NCI-H524 treated with DMSO at 0.1 percent for 48 hours (cell line): ENCODE results near the gene CGB7.
"Not testable (repeated sequence)": the region's sequence is repeated elsewhere in the genome, so short reads cannot be mapped to it uniquely, and the experiment has no call there.

Experiments used
- DNase-seq: peaks from one replicate; lab custom pipeline; 2025; lab: John Stamatoyannopoulos, UW

The CGB7 gene

DNA sequence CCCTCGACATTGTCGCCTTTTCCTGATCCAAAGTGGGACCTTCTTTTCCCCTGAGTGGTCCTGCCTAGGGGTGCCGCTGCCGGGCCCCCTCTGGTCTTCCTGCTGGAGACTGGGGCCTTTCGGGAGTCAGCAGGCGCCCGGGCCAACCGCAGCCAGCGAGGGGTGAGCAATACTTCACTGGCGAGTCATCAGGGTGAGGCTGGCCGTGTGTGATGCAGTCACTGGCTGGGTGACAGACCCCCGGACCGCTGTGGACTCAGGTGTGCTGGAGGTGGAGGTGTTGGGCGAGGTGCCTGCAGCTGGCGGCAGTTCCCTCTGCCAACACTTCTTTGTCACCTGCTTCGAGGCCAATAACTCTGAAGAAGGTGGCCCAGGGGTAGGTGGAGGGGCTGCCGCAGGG, 15.4 kb downstream of the CGB7 start:
- no peak for DNase-seq

GRCh38 chr19:49039736-49040135, 17.8 kb downstream of the CGB7 start:
- DNase-seq: not testable (repeated sequence)

DNA sequence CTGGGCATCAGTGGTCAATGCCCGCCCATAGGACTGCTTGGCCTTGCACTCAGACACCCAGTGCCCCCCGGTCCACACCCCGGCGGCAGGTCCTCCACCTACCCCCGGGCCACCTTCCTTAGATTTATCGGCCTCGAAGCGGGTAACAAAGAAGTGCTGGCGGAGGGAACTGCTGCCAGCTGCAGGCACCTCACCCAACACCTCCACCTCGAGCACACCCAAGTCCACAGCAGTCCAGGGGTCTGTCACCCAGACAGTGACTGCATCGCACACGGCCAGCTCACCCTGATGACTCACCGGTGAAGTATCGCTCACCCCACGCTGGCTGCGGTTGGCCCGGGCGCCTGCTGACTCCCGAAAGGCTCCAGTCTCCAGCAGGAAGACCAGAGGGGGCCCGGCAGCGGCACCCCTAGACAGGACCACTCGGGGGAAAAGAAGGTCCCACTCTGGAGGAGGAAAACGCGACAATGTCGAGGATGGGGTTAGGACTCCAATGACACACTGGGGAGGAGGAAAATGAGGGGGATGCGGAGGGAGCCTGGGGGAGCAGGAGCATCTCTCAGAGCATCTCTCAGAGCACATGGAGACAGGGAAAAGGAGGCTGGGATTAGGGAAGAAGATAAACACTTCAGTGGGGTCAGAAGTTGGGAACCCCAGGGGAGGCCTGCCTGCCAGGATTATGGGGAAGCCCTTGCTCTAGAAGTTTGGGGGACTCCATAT, 18.8 kb downstream of the CGB7 start:
- not testable (repeated sequence) for DNase-seq

DNA sequence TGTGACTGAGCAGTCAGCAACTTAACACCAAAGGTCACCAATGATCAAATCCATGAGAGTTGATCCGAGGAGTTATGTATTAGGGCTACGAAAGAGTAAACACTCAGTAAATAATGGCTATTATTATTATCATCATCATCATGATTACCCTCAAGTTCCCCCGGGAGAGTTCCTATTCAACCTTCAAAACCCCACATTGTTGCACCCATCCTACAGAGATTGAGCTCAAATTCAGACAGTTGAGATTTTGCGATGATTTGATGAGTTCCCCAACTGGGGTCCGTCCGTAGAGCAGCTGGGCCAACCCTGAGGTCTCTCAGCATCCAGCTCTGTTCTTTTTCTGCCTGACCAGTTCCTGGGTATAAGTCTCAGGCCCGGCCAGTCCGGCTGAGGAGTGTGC, 19.4 kb downstream of the CGB7 start:
- DNase-seq: not testable (repeated sequence)

- not testable (repeated sequence) for DNase-seq
Observed at GRCh38 chr19:49036815-49037214, 20.7 kb downstream of the CGB7 start, which contains the start of gene CGB1. CGB1 (minus strand) TSS chr19:49036895; CDS start chr19:49036711, 184 bp downstream.

GRCh38 chr19:49031642-49032301, 25.8 kb downstream of the CGB7 start, which contains the start of gene CGB2:
CGB2 (plus strand) TSS chr19:49031890; CDS start chr19:49032096, 206 bp downstream.
- not testable (repeated sequence) for DNase-seq

GRCh38 chr19:49030323-49030722, 27.2 kb downstream of the CGB7 start:
- DNase-seq: not testable (repeated sequence)

DNA sequence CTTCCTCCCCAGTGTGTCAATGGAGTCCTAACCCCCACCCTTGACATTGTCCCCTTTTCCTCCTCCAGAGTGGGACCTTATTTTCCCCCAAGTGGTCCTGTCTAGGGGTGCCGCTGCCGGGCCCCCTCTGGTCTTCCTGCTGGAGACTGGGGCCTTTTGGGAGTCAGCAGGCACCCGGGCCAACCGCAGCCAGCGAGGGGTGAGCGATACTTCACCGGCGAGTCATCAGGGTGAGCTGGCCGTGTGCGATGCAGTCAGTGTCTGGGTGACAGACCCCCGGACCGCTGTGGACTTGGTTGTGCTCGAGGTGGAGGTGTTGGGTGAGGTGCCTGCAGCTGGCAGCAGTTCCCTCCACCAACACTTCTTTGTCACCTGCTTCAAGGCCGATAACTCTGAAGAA, 27.8 kb downstream of the CGB7 start:
- not testable (repeated sequence) for DNase-seq

DNA sequence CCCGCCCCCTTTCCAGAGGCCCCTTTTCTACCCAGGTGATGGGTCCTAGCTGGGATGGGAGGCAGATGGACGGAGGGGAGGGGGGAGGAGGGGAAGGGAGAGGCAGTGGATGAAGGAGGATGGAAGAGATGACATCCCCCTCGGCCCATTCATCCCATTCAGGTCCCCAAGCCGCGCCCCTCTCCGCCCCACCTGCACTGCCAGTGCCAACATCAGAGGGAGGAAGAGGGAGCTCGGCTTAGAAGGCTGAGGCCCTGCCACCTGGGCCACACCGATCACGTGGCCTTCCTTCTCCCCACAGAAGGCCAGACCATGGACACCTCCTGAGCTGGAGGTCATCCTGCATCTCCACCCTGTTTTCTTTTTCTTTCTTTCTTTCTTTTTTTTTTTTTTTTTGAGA, 28.9 kb downstream of the CGB7 start:
- DNase-seq: not testable (repeated sequence)

DNA sequence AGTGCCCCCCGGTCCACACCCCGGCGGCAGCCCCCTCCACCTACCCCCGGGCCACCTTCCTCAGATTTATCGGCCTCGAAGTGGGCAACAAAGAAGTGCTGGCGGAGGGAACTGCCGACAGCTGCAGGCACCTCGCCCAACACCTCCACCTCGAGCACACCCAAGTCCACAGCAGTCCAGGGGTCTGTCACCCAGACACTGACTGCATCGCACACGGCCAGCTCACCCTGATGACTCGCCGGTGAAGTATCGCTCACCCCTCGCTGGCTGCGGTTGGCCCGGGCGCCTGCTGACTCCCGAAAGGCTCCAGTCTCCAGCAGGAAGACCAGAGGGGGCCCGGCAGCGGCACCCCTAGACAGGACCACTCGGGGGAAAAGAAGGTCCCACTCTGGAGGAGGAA, 31.9 kb downstream of the CGB7 start:
- not testable (repeated sequence) for DNase-seq

DNA sequence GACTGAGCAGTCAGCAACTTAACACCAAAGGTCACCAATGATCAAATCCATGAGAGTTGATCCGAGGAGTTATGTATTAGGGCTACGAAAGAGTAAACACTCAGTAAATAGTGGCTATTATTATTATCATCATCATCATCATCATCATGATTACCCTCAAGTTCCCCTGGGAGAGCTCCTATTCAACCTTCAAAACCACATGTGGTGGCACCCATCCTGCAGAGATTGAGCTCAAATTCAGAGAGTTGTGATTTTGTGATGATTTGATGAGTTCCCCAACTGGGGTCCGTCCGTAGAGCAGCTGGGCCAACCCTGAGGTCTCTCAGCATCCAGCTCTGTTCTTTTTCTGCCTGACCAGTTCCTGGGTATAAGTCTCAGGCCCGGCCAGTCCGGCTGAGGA, 32.5 kb downstream of the CGB7 start:
- not testable (repeated sequence) for DNase-seq

DNA sequence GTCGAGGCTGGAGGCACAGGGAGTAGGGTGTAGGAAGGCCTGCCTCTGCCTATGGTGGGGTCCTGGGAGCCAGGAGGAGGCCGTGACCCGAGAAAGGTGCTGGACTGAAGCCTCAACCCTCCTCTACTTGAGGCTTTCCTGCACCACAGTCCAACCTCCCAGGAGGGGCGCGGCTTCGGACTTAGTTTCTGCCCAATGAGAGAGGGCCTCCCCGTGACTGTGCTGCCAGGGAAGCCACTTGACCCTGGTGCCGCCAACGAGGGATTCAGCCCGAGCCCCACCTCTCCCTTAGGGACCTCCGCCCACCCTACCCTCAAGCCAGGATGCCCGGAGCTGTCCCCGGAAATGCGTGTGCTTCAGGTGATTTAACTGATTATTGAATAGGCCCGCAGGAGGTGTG, 33.3 kb downstream of the CGB7 start, which contains the start of gene CGB3:
CGB3 (minus strand) TSS at position 101 of the 400 bp plus-strand sequence. CDS start 362 bp downstream, outside the sequence.
- not testable (repeated sequence) for DNase-seq

DNA sequence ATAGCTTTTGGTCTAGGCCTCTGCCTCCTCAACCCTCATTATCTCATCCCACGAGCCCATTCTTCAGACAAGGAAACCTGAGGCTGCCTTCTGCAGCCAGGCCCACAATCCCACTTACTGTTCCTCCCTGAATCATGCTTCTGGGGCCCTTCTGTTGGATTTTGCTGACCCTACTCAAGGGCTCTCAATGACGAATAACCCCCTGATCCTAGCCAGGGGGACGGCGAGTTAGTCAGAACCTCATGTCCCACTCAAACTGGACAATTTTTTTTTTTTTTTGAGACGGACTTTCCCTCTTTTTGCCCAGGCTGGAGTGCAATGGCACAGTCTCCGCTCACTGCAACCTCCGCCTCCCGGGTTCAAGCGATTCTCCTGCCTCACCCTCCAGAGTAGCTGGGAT, 35.4 kb downstream of the CGB7 start:
- DNase-seq: no peak

DNA sequence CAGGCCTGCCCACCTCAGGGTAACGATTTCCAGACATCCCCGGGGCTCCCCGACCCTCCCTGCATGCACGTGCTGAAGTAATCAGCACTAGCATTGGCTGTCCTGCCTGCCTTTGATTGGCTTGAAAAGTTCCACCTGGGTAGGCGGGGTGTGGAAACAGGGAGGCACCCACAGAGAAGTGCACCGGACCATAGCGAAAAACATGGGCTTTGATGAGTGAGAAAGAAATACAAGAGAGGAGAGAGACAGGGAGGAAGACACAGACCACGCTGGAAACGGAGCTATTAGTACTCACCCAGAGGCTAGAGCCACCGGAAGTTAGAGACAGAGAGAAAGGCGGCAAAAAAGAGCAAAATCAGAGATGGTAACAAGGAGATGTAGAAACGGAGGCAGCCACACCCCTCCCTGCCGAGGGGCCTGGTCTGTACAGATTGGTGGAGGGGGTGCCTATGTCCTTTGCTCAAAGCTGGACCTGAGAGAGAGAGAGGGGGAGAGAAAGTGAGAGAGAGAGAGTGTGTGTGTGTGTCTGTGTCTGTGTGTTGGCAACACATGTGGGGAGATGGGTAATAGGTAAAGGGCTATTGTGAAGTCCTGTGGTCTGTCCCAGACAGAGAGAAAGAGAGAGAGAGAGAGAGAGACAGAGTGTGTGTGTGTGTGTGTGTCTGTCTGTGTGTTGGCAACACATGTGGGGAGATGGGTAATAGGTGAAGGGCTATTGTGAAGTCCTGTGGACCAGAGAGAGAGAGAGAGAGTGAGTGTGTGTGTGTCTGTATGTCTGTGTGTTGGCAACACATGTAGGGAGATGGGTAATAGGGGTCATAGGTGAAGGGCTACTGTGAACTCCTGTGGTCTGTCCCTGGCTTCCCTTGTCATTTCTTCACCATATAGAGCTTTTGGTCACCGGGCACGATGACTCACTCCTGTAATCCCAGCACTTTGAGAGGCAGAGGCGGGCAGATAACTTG, 36.3 kb downstream of the CGB7 start:
- no peak for DNase-seq

- no peak for DNase-seq
Observed at GRCh38 chr19:49020342-49020741, 37.2 kb downstream of the CGB7 start.

DNA sequence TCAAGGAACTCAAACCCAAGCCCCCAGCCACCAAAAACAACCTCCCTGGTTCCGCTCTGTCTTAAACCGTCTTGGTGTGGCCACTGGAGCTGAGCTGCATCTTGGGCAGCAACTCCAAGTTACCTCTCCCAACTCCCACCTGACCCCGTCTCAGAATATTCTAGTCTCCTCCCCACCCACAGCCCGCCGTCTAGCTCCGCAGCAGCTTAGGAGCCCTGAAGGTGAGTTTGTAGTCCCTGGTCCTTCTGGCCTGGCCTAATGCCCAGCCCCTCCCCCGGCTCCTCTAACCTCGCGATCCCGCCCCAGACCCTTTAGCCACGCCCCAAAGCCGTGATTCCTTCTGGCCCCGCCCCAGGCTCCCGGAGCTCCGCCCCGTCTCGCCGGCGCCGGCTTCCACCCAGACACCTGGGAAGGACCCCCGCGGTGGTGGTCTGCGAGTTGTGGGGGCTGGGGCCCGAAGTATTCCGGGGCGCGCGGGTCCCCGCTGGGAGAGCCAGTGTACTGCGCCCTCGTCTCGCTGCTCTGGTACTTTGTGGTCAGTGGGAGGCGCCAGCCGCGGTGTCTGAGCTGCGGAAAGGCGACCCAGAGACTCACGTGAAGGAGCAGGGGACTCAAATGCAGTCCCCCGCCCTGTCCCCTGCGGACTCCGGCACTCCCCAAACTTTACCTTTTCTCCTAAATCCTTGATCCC, 38.2 kb downstream of the CGB7 start:
- no peak for DNase-seq

DNA sequence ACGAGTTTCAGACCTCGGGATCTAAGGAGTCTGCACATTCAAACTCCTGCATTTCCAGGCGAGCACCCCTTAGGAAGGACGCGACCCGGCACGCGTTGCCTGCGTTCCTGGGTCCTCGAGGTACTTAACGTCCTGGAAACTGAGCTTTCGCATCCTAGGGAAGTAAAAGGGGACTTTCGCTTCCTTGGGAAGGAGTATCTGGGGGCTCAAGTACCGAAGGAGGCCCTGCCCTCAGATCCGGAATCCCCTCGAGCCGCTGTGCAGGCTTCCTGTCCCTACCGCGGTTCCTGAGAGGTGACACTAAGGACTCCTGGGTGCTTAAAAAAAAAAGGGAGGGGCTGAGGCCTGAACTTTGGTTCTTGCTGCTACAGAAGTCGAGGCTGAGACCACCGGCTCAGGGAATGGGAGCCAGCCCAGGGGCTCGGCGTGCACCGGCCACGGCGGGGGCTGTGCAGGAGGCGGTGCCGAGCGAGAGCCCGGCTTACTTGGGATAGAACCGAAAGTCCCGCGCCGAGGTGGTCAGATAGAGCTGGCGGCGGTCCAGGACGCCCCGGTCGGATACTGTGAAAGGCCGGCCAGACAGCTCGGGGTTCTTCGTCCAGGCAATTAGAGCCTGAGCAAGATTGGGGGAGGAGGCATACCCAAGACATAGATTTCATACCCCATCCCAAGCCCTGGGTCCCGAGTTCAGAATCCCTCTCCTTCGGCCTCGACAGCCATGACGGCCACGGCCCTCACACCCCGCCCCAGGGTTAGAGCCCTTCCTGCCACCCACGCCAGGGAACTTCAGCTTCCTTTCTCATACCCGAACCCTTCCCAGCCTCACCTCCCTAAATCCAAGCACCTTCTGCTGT, 38.9 kb downstream of the CGB7 start:
- not testable (repeated sequence) for DNase-seq

DNA sequence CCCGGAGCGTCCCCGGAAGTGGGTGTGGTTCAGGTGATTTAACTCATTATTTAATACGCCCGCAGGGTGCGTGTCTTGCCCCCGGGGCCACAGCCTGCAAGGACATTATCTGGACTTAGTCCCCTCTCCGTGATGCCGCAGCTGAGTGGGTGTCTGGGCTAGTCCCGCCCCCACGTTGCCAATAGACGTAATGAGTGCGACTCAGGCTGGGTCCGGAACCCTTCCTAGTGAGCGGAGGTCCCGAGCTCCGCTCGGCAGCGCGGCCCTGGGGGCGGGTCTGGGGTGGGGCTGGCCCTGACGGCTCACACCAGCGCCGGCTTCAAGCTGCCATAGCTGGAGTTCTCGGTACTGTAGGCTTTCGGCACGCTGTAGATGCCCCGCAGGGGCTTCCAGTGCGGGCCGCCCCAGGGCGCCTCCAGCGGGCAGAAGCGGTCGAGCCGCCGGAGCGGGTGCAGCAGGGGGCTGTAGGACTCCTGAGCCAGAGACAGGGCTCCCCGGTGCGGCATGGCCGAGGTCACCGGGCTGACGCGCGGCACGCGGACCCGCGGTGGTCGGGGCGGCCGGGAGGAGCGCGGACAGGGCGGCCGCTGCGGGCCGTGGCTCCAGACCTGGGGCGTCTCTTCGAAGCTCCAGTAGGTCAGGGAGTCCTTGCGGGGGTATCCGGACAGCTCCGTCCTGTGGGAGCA, 39.7 kb downstream of the CGB7 start:
- DNase-seq: no peak

- no peak for DNase-seq
Observed at GRCh38 chr19:49017041-49017665, 40.4 kb downstream of the CGB7 start, which contains the start of gene LHB. LHB (minus strand) TSS chr19:49017091; CDS start chr19:49017081, 10 bp downstream.
